HepG2 (cell line): Measurements from ENCODE around the gene ACTN4. TPM values are rescaled to one million over a fixed set of nuclear protein-coding genes. Genes with fewer than 3 reads are reported as not detected.

Source experiments
- FOXK1 ChIP-seq: sonication (generic); formaldehyde crosslinking; IDR thresholded peaks from 2 replicates; pipeline ENCODE4 v1.4.0; 2020; ENCODE audit warnings: low read depth, missing genetic modification reagents, borderline replicate concordance
- HDAC1 ChIP-seq: sonication (generic); formaldehyde crosslinking; IDR thresholded peaks from 2 replicates; pipeline ENCODE4 v1.5.1; 2020; ENCODE audit warnings: mild to moderate bottlenecking, missing genetic modification reagents
- HNF1B ChIP-seq: sonication (generic); formaldehyde crosslinking; IDR thresholded peaks from 2 replicates; pipeline ENCODE4 v1.5.1; 2020; ENCODE audit warnings: mild to moderate bottlenecking, moderate library complexity, missing genetic modification reagents
- ISL2 ChIP-seq: sonication (generic); formaldehyde crosslinking; IDR thresholded peaks from 2 replicates; pipeline ENCODE4 v1.5.0; 2020; ENCODE audit warnings: missing genetic modification reagents
- NBN ChIP-seq: fragments of 450-650 bp; conservative IDR thresholded peaks from 2 replicates; pipeline ENCODE4 v1.6.1; 2017
- NR2F2 ChIP-seq: IDR thresholded peaks from 2 replicates; pipeline ENCODE4 v1.6.1; 2012; ENCODE audit warnings: low read depth, inconsistent platforms, borderline replicate concordance
- PAXIP1 ChIP-seq: sonication (generic); formaldehyde crosslinking; conservative IDR thresholded peaks from 2 replicates; pipeline ENCODE4 v1.4.0; 2020; ENCODE audit warnings: mild to moderate bottlenecking, missing genetic modification reagents, moderate library complexity
- PRDM10 ChIP-seq: sonication (generic); formaldehyde crosslinking; IDR thresholded peaks from 2 replicates; pipeline ENCODE4 v1.4.0; 2020; ENCODE audit warnings: low read depth, missing genetic modification reagents
- RELA ChIP-seq: sonication (generic); formaldehyde crosslinking; IDR thresholded peaks from 2 replicates; pipeline ENCODE4 v1.4.0; 2020; ENCODE audit warnings: missing genetic modification reagents
- SAP130 ChIP-seq: IDR thresholded peaks from 2 replicates; pipeline ENCODE4 v1.6.1; 2016; ENCODE audit warnings: low read depth
- SIX1 ChIP-seq: sonication (generic); formaldehyde crosslinking; IDR thresholded peaks from 2 replicates; pipeline ENCODE4 v1.4.0; 2020; ENCODE audit warnings: missing genetic modification reagents, borderline replicate concordance
- ZBTB8A ChIP-seq: sonication (generic); formaldehyde crosslinking; IDR thresholded peaks from 2 replicates; pipeline ENCODE4 v1.4.0; 2020; ENCODE audit warnings: mild to moderate bottlenecking, low read depth, missing genetic modification reagents, borderline replicate concordance
- ZC3H13 ChIP-seq: sonication (generic); formaldehyde crosslinking; IDR thresholded peaks from 2 replicates; pipeline ENCODE4 v1.8.1; 2023; ENCODE audit warnings: mild to moderate bottlenecking, missing genetic modification reagents, moderate library complexity
- ZNF143 ChIP-seq: sonication (generic); formaldehyde crosslinking; IDR thresholded peaks from 2 replicates; pipeline ENCODE4 v1.4.0; 2020; ENCODE audit warnings: missing genetic modification reagents
- ZNF460 ChIP-seq: sonication (generic); formaldehyde crosslinking; IDR thresholded peaks from 2 replicates; pipeline ENCODE4 v1.5.1; 2020; ENCODE audit warnings: missing genetic modification reagents, mild to moderate bottlenecking, borderline replicate concordance
- ZSCAN25 ChIP-seq: sonication (generic); formaldehyde crosslinking; IDR thresholded peaks from 2 replicates; pipeline ENCODE4 v1.8.0; 2022; ENCODE audit warnings: mild to moderate bottlenecking, missing genetic modification reagents
- polyA plus RNA-seq, 8 experiments: library from polyadenylated mRNA; depleted of rRNA in 3 of 8; stranded (reverse) in 7 of 8; unstranded in 1 of 8; fragments of >200 nt; fragmentation: Illumina TruSeq in 4 of 8; extraction: Trizol in 4 of 8; gene quantifications; 2 replicates each; pipeline versions ENCODE4 v1.2.1 to v1.2.3, GENCODE V29; 2011 to 2016; ENCODE audit warnings: low read depth in 4 of 8, missing spikeins in 1 of 8, mixed read lengths in 1 of 8; ENCODE audit not compliant: insufficient read depth in 1 of 8
- total RNA-seq, 5 experiments: library from RNA; depleted of rRNA; stranded (reverse); fragments of >200 nt; fragmentation: Illumina TruSeq; extraction: Trizol; gene quantifications; 2 replicates each; pipeline ENCODE4 v1.2.3, GENCODE V29; 2016; ENCODE audit warnings: low read depth in 1 of 5
- TF ChIP-seq, protein P1 (sequence below): conservative IDR thresholded peaks from 2 replicates; pipeline ENCODE4 v1.6.1; 2018; ENCODE audit warnings: missing genetic modification reagents
- TF ChIP-seq, protein P2 (sequence below): sonication (generic); formaldehyde crosslinking; IDR thresholded peaks from 2 replicates; pipeline ENCODE4 v1.5.0; 2020; ENCODE audit warnings: mild to moderate bottlenecking, missing genetic modification reagents

ACTN4 gene
- total and polyA plus RNA-seq, 2 of the 13 experiments (the other 11 are each of a cell fraction or from before 2014, with no cell fraction given) = 171 to 192 TPM

- TF ChIP-seq SIX1 (CRISPR knock-in tag) (no peak), SAP130 (peak; percentile 64), ZBTB8A (CRISPR knock-in tag) (no peak), ZNF460 (CRISPR knock-in tag) (no peak), ZNF143 (CRISPR knock-in tag) (no peak), ISL2 (CRISPR knock-in tag) (no peak), PRDM10 (no peak), ZC3H13 (CRISPR knock-in tag) (no peak), NR2F2 (peak; percentile 68; the same call in 1 of the 2 replicates), HDAC1 (CRISPR knock-in tag) (0 out of 2 replicates have a peak, but pooled peaks have one; percentile 26), ZSCAN25 (CRISPR knock-in tag) (no peak), RELA (no peak), PAXIP1 (no peak; the same call in 1 of the 2 replicates), HNF1B (CRISPR knock-in tag) (no peak), NBN (no peak), FOXK1 (no peak)
- TF ChIP-seq, protein P1, sequence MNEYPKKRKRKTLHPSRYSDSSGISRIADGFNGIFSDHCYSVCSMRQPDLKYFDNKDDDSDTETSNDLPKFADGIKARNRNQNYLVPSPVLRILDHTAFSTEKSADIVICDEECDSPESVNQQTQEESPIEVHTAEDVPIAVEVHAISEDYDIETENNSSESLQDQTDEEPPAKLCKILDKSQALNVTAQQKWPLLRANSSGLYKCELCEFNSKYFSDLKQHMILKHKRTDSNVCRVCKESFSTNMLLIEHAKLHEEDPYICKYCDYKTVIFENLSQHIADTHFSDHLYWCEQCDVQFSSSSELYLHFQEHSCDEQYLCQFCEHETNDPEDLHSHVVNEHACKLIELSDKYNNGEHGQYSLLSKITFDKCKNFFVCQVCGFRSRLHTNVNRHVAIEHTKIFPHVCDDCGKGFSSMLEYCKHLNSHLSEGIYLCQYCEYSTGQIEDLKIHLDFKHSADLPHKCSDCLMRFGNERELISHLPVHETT (CRISPR knock-in tag) = no peak
- TF ChIP-seq, protein P2, sequence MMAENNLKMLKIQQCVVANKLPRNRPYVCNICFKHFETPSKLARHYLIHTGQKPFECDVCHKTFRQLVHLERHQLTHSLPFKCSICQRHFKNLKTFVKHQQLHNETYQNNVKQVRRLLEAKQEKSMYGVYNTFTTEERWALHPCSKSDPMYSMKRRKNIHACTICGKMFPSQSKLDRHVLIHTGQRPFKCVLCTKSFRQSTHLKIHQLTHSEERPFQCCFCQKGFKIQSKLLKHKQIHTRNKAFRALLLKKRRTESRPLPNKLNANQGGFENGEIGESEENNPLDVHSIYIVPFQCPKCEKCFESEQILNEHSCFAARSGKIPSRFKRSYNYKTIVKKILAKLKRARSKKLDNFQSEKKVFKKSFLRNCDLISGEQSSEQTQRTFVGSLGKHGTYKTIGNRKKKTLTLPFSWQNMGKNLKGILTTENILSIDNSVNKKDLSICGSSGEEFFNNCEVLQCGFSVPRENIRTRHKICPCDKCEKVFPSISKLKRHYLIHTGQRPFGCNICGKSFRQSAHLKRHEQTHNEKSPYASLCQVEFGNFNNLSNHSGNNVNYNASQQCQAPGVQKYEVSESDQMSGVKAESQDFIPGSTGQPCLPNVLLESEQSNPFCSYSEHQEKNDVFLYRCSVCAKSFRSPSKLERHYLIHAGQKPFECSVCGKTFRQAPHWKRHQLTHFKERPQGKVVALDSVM (CRISPR knock-in tag) = 0 out of 2 replicates have a peak, but pooled peaks have one; percentile 26
Measured at GRCh38 chr19:38670921-38671398, 23.5 kb downstream of the ACTN4 start (continued).
